ENCODE measurements around the gene FOLR2. TPM values are rescaled to one million over a fixed set of nuclear protein-coding genes. Genes with fewer than 3 reads are reported as not detected.

Gene FOLR2
- polyA plus RNA-seq, 3 donors: 54.7 to 63.8 (median 62.6) TPM

DNA sequence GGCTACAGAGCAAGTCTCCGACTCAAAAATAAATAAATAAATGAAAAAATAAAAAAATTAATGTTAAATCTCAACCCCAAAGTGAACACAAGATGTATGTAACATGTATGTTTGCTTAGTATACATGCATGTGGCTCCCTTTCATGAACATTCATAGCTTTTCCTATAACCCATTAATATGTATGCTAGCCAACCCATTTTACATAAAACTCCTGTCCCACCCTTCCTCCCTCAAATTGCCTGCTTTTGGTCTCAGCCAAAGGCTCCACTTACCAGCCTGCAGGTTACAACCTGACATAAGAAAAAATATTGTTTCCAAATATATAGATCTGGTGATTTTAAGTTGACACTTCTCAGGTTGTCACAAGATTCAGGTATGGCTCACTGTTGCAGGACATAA lies 28.3 kb upstream of the FOLR2 start:
- Histone ChIP-seq H3K79me2 (ENCODE audit: insufficient read depth, low read length) (no peaks in the 10 kb centered on the region), H3K4me2 (replicated peaks; ENCODE audit: extremely low read depth, low read length, poor library complexity, severe bottlenecking) (no peak overlapping the region), H3K36me3 (replicated peaks in 1 of 2; ENCODE audit: control insufficient read depth in 1 of 2, insufficient read depth in 2 of 2, low read length in 2 of 2) (no peaks in the 10 kb centered on the region), H3K4me1 (ENCODE audit: control insufficient read depth in 1 of 2, insufficient read depth in 2 of 2, low read length in 2 of 2) (peaks cover 2 to 6% of the 10 kb centered on the region in 2 donors), H3K9me3 (replicated peaks in 1 of 2; ENCODE audit: control insufficient read depth in 1 of 2, insufficient read depth in 1 of 2, low read length in 2 of 2) (no peaks in the 10 kb centered on the region), H3K27me3 (ENCODE audit: control insufficient read depth in 2 of 2, insufficient read depth in 2 of 2, low read length in 2 of 2) (no peaks in the 10 kb centered on the region), H3K9ac (ENCODE audit: insufficient read depth, low read length, poor library complexity, severe bottlenecking) (no peak overlapping the region), H2AFZ (ENCODE audit: insufficient read depth, low read depth, low read length, poor library complexity, severe bottlenecking) (no peak overlapping the region), H4K20me1 (ENCODE audit: insufficient read depth, low read length) (no peaks in the 10 kb centered on the region), H3K4me3 (replicated peaks in 1 of 3; ENCODE audit: low read depth in 2 of 3, low read length in 3 of 3) (no peak overlapping the region), H3K27ac (ENCODE audit: low read depth in 1 of 2, low read length in 2 of 2) (no peak overlapping the region)
- Mint-ChIP-seq H3K9me3 (peaks cover 0 to 2% (median 0%) of the 10 kb centered on the region in 7 donors), H3K27me3 (ENCODE audit: low read depth in 3 of 3) (peaks cover 3 to 6% (median 4%) of the 10 kb centered on the region in 3 donors), H3K27ac (no peak overlapping the region), H3K4me1 (peaks cover 4% of the 10 kb centered on the region), H3K4me3 (no peak overlapping the region), H3K36me3 (no peaks in the 10 kb centered on the region)
- WGBS (ENCODE audit: insufficient coverage): no CpG with 5 or more reads among the region's 1 CpG
- no peak for DNase-seq
- TF ChIP-seq, protein P1, sequence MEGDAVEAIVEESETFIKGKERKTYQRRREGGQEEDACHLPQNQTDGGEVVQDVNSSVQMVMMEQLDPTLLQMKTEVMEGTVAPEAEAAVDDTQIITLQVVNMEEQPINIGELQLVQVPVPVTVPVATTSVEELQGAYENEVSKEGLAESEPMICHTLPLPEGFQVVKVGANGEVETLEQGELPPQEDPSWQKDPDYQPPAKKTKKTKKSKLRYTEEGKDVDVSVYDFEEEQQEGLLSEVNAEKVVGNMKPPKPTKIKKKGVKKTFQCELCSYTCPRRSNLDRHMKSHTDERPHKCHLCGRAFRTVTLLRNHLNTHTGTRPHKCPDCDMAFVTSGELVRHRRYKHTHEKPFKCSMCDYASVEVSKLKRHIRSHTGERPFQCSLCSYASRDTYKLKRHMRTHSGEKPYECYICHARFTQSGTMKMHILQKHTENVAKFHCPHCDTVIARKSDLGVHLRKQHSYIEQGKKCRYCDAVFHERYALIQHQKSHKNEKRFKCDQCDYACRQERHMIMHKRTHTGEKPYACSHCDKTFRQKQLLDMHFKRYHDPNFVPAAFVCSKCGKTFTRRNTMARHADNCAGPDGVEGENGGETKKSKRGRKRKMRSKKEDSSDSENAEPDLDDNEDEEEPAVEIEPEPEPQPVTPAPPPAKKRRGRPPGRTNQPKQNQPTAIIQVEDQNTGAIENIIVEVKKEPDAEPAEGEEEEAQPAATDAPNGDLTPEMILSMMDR (IDR thresholded peaks at IDR 0.05): no peak
- intact Hi-C loops (cut with micrococcal nuclease): no loop called here

DNA sequence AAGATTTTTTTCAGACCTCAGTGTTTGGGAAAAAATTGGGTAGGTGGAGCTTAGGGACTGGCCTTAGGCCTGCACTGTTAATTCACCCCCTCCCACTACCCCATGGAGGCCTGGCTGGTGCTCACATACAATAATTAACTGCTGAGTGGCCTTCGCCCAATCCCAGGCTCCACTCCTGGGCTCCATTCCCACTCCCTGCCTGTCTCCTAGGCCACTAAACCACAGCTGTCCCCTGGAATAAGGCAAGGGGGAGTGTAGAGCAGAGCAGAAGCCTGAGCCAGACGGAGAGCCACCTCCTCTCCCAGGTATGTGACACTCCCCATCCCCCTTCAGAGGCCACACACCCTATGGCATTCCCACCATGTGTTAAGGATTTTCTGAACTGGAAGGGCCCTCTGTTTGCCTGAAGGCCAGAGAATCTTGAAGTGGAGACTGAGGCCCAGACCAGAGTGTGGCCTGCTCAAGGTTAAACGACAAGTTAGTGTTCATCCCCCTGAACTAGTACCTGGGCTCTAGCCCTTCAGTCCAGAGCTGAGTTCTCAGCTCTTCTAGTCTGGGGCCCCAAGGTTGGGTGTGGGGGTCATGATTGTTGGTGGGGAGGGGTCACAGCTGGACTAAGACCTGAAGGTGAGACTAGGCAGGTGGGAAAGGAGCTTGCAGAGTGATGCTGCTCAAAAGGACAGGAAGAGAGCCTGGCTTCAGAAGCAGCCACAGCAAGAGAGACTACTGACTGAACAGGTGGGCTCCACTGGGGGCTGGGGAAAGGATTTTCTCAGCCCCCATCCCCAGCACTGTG lies 26.9 kb upstream of the FOLR2 start:
- H4K20me1 ChIP-seq (ENCODE audit: insufficient read depth, low read length): no peaks in the 10 kb centered on the region
- no peak overlapping the region for H3K4me2 ChIP-seq (replicated peaks; ENCODE audit: extremely low read depth, low read length, poor library complexity, severe bottlenecking)
- TF ChIP-seq, protein P1 (IDR thresholded peaks at IDR 0.05): no peak
- no peak overlapping the region for H3K9ac ChIP-seq (ENCODE audit: insufficient read depth, low read length, poor library complexity, severe bottlenecking)
- 93% methylated on average over 1 of the region's 3 CpGs for WGBS (ENCODE audit: insufficient coverage)
- Mint-ChIP-seq H3K27me3 (ENCODE audit: low read depth in 3 of 3) (peaks cover 1 to 6% (median 1%) of the 10 kb centered on the region in 3 donors), H3K9me3 (peaks cover 0 to 2% (median 0%) of the 10 kb centered on the region in 7 donors), H3K4me3 (no peak overlapping the region), H3K36me3 (no peaks in the 10 kb centered on the region), H3K27ac (peak overlapping the region in 2 of 7 donors; percentile 46 to 47), H3K4me1 (no peaks in the 10 kb centered on the region)
- no peaks in the 10 kb centered on the region for H3K36me3 ChIP-seq (replicated peaks in 1 of 2; ENCODE audit: control insufficient read depth in 1 of 2, insufficient read depth in 2 of 2, low read length in 2 of 2)
- no peaks in the 10 kb centered on the region for H3K27me3 ChIP-seq (ENCODE audit: control insufficient read depth in 2 of 2, insufficient read depth in 2 of 2, low read length in 2 of 2)
- H3K79me2 ChIP-seq (ENCODE audit: insufficient read depth, low read length): no peaks in the 10 kb centered on the region
- no peaks in the 10 kb centered on the region for H3K4me1 ChIP-seq (ENCODE audit: control insufficient read depth in 1 of 2, insufficient read depth in 2 of 2, low read length in 2 of 2)
- no peaks in the 10 kb centered on the region for H3K9me3 ChIP-seq (replicated peaks in 1 of 2; ENCODE audit: control insufficient read depth in 1 of 2, insufficient read depth in 1 of 2, low read length in 2 of 2)
- DNase-seq: no peak
- no peak overlapping the region for H3K27ac ChIP-seq (ENCODE audit: low read depth in 1 of 2, low read length in 2 of 2)
- no peak overlapping the region for H3K4me3 ChIP-seq (replicated peaks in 1 of 3; ENCODE audit: low read depth in 2 of 3, low read length in 3 of 3)
- intact Hi-C loops (cut with micrococcal nuclease): no loop called here
- H2AFZ ChIP-seq (ENCODE audit: insufficient read depth, low read depth, low read length, poor library complexity, severe bottlenecking): no peak overlapping the region

Measured in CD14-positive monocyte (primary cell).